ENCODE results near the gene C10orf53.

The C10orf53 gene

DNA sequence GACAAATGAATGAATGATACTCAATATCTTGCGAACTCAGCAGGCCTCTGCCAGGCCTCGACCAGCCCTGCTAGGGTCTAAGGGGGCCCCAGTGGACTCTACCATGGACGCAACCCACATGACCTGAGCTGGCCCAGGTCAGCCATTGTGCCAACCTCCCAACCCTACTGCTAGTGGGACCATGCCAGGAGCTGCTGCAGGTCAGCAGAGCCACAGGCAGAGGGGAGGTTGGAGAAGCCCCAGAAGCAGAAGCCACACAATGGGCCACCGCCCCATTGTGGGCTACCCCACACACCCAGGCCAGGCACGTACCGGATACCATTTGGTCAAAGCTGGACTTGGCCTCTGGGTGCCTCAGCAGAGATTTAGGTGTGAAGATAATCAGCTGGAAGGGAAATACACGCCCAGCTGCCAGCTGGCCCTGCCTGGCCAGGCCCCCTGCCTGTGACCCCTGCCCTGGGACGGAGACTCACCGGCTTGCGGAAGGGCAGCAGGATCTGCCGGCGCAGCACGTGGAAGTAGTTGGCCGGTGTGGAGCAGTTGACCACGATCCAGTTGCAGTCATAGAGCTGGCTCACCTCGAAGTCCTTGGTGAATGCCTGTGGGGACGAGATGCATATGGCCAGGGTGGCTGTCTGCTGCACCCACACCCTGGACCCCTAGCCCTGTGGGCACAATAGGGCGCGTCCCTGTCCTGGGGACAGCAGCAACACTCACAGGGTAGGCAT is 58.2 kb downstream of the C10orf53 start:
- no peak for DNase-seq (ENCODE audit: low spot score)

DNA sequence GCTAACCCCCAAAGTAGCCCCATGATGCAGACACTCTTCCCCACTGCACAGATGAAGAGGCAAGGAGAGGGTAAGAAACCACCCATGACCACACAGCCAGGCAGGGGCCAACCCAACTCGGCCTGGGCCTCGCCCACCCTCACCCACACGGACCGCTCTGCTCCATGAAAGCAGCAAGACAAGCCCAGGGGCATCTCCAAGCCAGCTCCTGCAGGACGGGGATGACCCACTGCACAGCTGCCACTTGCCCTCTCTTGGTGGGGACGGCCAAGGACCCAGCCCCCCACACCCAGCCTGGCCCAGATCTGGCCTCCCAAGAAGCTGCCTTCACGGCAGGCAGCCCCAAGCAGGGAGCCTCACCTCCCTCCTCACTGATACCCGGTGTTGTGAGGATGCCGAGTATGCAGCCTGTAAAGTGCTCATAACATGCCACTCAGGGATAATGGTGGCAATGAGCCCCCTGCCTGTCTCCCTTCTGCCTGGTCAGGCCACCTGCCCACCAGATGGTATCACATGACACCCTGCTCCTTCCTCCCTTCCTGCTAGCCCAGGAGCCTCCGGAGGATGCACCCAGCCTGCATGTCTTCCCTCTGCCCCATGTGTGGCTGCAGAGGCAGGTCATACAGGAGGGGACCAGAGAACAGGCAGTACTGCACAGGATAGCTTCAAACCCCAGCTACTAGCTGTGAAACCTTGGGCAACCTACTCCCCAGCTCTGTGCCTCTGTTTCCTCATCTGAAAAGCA is 59.3 kb downstream of the C10orf53 start:
- DNase-seq (ENCODE audit: low spot score), result no peak

DNA sequence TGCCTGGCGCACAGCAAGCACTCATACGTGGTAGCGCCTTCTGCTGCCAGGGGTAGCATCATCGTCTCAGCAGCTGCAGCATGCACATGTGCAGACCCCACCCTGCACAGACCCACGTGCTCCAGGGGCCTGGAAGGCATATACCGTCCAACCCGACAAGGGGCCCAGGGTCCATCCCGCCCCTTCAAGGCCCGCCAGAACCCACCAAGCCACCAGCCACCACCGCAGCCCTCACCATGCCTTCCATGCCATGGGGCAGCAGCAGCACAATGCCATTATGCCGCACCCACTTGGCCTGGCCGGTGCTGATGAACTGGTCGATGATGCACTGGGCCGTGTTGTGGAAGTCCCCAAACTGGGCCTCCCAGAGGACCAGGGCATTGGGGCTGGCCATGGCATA is 60.0 kb downstream of the C10orf53 start:
- DNase-seq (ENCODE audit: low spot score), result no peak

DNA sequence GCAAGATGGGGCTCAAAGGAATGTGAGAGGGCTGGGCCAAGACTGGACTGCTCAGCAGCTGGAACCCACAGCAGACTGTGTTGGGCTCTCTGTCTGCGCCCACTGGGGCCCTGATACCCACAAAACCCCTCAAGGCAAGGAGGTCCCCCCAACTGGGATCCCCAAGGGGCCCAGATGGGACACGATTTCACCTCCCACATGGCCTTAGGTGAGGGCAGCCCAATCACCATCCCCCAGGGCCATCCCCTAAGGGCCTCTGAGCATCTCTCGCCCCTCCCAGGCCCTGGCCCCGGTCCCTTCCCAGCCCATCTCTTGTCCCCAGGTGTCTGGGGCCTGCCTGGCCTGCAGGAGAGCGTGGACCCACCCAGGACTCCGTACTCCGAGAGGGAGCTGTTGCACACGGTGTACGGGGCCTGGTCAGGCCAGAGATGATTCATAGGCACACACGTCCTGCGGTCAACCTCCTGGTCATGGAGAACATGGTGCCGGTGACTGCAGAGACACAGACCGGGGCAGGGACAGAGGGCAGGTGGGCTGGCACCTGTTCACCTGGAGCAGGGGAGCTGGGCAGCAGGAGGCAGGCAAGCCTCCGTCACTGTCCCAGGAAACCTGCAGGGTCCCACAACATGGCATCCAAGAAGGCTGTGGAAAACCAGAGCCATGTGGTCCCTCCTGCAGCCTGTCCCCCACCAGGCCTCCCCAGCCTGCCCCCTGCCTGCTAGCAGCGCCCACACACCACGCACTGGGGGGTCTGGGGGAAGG is 61.1 kb downstream of the C10orf53 start:
- no peak for DNase-seq (ENCODE audit: low spot score)

DNA sequence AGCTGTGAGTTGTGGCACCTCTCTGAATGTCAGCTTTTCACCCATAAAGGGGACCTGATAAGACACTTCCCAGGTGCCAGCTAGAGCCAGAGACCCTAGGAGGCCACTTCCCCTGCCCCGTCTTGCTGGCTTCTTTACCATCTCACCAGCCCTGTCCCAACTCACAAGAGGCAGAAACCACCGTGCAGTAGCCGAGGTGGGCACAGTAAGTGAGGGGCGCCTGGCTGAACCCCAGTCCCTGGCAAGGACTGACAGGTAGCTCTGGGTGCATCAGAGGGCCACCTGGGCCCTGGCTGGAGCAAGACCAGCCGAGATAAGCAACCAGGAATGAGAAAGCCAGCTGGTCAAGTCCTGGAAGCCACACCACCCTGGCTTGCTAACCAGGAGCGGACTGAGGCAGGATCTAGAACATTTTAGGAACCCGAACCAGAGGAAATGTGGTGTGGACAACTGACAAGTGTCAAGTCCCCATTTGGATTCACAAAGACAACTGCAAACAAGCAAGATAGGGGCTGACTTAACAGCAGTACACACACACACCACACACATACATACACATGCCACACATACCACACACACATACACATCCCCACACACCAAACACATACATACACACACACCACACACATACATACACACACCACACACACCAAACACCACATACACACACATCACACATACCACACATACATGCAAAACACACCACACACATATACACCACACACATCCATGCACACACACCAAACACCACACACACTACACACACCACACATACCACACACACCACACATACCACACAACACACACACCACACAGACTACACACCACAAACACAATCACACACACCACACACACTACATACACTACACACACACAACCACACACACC is 61.9 kb downstream of the C10orf53 start:
- peak; percentile 8 for DNase-seq (ENCODE audit: low spot score)

DNA sequence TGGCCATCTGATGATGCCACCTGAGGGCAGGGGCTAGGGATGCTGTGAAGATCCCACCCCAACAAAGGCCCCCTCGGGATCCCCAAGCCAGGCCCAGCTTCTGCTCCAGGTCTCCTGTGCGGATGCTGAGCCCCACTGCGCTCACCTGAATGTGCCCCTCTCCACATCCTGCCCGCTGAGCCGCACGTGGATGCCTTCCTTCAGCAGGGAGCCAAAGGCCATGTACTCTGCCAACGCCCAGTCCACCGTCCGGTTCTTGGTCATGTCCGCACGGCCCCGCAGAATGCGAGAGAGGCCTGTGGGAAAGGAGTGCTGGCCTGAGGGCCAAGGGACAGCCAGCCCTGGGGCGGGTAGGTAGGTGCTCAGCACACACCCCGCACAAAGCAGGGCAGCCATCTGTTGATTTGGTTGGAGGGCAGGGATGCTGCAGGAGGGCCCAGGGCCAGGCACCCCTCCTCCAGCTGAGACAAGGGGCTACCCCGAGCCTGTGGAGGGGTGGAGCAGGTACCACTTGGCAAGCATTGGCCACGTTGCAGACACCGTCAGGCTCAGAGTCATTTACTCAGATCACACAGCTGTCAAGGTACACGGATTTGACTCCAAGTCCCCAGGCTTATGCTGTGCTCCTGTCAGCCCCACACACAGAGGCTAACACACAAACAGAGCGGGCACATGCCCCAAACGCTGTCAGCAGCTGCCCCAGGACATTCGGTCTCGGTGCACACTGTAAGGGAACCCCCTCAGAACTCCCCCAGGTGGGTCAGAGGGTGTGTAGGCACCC is 63.4 kb downstream of the C10orf53 start:
- no peak for DNase-seq (ENCODE audit: low spot score)

DNA sequence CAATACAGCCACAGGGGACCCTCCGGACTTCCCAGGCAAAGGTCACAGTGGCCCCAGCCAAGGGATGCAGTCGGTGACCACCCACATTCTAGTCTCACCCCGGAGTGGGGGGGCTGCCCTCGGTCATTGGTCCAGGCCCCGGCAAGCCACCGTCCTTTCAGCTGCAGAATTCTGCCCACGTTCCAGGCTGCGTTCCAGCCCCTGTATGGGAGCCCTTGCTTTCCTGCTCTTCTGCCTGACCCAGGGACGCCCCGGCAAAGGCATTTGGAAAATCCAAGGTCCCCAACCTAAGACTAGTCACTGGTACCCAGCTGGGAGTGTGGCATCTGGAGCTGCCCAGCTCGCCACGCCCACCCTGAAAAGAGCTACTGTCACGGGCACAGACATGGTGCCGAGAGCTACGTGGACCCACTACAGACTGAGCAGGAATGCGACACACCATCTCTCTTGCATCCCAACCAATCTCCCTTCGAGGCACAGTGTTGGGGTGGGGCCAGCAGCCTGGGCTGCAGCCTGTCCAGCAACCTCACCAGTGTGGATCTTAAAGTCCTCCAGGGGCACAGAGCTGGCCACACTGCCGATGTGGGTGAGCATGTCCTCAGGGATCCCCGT is 64.1 kb downstream of the C10orf53 start:
- DNase-seq (ENCODE audit: low spot score), result no peak

DNA sequence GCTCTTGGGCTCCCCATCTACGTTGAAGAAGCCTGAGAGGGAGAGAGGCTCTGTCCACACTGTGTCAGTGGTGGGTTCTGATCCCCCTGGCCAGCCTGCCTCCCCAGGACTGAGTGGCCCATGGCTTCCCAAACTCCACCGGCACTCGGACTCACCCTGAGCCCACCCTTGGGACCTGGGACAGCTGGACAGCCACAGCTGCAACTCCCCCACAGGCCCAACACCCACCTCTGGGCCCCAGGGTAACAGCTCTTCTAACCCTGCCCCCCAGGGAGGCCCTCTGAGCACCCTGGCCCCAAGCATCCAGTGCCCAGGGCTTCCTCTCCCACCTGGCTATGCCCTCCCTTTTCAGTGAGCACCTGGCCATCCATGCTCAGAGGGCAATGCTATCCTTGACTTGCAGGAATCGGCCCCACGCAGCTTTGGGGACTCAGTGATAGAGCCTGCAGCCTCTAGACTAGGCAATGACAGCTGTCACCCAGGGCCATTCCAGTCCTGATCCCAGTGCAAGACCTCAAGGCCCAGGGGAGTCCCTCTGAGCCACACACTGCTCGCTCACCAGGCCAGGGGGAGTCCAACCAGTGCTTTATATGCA is 64.7 kb downstream of the C10orf53 start:
- no peak for DNase-seq (ENCODE audit: low spot score)

DNA sequence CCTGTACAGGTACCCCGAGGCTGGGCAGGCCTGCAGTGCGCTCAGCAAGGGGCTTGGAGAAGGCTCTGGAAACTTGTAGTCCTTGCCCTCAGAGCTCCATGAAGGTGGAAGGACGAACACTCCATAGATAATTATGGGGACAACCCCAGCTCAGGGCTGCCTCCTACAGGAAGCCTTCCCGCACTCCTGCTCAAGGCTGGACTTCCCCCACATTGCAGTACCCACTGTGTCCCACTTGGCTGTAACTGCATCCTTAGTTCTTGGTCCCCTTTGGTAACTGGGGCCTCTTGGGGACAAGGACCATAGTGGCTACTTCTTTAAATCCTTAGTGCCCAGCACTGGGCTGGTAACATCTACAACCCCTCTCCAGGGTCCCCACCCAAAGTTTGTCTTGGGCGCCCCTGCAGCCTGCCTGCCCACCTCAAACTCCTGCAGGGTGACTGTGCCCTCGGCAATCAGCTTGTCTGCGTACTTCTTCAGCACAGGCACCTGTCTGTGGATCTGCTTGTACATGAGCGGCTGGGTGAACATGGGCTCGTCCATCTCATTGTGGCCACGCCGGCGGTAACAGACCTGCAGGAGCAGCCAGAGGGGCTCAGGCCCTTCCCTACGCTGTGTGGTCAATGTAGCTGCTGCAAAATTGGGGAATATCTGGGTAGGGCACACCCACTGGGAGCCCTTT is 65.6 kb downstream of the C10orf53 start:
- no peak for DNase-seq (ENCODE audit: low spot score)

DNA sequence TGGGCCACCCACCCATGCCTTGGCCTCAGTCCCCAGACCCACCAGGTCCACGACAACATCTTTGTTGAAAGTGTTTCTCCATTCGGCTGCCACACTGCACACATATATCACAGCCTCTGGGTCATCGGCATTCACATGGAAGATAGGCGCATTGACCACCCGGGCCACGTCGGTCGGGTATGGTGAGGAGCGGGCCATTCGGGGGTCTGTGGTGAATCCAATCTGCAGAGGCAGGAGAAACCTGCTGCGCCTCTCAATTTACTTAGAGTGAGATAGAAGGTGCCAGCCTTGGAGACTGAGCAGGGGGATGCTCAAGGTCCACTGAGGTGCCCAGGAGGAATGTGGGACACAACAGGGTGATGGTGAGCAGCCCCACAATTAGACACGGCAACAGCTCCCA is 66.3 kb downstream of the C10orf53 start:
- no peak for DNase-seq (ENCODE audit: low spot score)

DNA sequence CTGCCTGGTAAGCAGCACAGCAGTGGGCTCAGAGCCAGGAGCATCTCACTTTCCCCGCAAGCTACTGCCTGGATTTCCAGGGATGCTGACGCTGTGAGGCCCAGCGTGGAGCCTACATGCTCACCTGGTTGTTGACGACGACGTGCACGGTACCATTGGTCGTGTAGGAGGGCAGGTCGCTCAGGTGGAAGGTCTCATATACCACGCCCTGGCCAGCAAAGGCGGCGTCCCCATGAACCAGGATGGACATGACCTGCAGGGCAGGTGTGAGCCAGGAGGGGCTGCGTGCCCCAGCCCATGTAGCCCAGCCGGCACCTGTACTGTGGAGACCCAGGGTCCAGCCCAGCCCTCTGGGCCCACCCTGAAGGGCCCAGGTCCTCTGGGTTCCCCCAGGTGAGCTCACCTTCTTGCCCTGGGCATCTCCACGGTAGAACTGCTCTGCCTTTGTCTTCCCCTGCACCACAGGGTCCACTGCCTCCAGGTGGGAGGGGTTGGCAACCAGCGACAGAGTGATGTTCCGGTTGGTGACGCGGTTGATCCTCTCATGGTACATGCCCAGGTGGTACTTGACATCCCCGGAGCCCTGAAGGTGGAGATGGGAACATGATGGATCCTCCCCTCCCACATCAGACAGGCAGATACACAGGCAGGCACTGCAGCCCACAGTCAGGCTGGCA is 67.3 kb downstream of the C10orf53 start:
- no peak for DNase-seq (ENCODE audit: low spot score)

All from RKO (cell line).